Limb (tissue), 2 donors: ENCODE data around the gene ETNK1.
A peak's percentile ranks its signal among the peaks of the same experiment; 100 is the strongest.

ENCODE experiments used
- DNase-seq, 2 donors: peaks; one replicate each; pipeline ENCODE4 v3.0.0-alpha.2; 2016; ENCODE audit errors: extremely low spot score in 2 of 2

Gene ETNK1

DNA sequence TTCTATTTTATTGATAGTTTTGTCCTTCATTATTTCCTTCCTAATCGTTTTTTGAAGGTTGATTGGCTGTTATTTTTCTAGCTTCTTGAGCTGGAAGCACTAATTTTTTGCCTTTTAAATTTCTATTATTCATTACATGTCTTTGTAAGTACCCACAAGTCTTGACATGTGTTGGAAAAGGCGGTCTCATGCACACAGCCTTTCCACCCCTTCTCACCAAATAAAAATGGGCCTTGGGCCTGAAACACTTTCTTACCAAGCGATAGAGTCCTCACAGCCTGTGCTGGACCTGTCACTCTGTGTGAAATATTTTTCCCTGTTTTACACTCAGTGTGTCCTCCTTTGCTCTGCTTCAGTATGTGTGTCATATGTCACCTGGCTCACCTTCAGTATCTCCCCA, 9.9 kb downstream of the ETNK1 start:
- DNase-seq, result no peak

DNA sequence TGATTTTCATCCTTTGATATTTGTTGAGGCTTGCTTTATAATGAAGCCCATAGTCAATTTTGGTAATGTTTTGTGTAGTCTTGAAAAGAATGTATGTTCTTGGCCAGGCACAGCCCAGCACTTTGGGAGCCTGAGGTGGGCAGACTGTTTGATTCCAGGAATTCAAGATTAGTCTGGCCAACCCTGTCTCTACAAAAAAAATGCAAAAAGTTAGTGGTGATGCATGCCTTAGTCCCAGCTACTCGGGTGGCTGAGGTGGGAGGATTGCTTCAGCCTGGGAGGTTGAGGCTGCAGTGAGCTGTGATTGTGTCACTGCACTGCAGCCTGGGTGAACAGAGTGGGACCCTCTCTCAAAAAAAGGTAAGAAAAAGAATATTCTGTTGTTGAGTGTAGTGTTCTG, 10.8 kb downstream of the ETNK1 start:
- DNase-seq, result no peak

DNA sequence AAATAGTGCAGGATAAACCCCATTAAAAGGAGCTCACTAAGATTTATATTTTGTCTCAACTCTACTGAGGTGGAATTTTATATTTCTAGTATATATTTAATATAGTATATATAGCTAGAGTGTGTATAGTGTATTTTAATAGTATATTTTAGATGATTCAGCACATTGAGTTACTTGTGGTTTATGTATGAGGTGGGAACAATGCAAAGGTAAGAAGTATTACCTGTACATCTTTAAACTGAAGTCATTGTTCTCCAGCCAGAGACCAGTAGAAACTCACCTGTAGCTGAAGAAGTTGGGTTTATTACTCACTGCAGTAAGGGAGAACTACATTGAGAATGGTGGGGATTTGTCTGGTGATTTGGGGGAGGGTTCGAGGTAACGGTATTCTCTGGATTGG, 15.9 kb downstream of the ETNK1 start:
- no peak for DNase-seq

DNA sequence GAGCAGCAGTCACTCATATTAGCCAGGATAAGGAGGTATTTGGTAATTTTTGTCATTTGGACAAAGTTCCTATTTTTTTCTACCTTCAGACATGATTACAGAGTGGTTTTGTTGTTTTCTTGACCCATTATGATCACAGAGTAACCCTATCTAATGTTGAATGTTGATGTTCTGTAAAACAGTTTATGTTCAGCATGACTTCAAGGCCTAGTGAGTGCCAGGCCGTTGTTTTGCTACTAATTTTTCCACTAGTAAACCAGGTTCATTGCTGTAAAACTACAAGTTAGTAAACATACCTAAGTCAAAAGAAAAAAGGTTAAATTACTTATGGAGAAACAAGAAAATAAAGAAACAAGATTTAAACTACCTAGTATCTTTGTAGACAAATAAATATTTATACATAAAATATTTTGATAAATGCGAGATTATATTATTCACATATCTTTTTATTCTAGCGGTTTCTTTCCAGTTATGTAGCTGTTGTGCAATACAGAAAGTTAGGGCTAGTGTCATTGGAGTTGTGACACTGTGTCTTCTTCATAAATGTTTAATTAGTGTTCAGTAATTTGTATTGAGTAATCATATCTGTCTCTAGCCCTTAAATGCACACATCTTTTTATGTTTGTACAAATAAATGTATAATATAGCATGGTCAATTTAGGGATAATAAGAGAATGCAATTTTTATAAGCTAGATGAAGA, 16.5 kb downstream of the ETNK1 start:
- DNase-seq, result no peak

DNA sequence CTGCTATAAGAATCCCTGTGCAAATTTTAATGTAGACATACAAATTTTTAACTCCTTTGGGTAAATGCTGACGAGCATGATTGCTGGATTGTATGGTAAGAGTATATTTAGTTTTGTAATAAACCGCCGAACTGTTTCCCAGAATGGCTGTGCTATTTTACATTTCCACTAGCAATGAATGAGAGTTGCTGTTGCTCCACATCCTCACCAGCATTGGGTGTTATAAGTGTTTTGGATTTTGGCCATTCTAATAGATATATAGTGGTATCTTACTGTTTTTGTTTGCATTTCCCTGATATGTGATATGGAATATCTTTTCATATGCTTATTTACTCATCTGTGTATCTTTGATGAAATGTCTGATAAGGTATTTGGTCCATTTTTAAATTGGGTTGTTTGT, 23.7 kb downstream of the ETNK1 start:
- DNase-seq, result no peak

DNA sequence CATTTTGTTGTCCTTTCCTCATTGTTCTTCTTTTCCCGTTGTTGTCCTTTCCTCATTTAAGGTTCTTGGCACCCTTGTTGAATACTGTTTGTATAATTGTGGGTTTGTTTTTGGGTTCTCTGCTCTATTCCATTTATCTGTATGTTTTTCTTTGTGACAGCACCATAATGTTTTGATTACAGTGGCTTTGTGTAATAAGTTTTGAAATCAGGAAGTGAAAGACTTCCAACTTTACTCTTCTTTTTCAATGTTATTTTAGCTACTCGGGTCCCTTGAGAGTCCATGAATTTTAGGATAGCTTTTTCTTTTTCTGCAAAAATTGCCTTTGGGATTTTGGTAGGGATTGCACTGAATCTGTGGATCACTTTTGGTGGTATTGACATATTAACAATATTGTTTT, 28.1 kb downstream of the ETNK1 start:
- no peak for DNase-seq

DNA sequence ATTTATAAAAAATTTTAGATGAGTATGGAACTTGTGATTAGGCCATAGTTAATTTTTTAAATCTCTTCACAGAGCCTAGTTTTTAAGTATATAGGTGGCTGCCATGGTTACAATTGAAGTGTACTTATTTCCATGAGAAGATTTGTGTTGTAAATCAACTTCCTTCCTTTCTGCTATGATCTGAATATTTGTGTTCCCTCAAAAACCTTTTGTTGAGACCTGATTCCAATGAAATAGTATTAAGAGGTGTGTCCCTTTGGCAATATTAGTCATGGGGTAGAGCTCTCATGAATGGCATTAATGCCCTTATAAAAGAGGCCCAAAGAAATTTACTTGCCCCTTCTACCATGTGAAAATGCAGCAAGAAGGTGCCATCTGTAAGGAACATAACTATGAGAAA, 28.8 kb downstream of the ETNK1 start:
- no peak for DNase-seq

DNA sequence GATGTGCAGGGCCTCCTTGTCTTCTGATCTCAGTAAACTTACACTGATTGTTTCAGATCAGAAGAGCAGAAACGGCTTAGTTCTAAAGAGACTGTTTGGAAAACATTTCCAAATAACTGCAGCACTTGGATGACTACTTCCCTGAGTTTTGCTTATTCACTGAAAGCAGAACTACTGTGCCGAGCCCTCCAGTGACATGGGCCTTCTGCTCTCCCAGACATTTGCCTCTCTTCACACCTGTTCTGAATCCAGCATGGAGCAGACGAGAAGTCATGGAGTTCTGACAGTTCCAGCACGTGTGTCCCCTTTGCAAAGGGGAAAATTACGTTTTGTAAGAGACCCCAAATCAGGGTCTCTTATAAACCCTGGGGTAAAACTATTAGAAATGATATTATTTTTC, 31.4 kb downstream of the ETNK1 start:
- DNase-seq, result no peak

DNA sequence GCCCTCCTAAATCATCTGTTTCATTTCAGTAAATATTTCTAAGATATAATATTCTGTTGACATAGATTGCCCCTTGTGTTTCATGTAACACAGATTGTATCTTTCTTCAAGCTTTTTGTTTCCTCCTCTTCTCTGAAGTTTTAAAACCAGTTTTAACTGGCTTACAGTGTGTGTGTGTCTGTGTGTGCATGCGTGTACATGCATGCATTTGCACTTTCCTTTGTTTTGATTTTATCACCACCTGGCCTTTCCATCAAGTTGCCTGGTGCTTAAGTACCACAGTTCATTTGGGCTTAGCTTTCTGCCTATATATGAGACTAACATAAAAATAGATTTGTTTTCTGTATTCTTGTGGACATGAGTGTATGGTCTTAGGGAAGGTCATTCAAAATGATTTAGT, 31.9 kb downstream of the ETNK1 start:
- DNase-seq, result peak in 1 of 2 donors; percentile 24

DNA sequence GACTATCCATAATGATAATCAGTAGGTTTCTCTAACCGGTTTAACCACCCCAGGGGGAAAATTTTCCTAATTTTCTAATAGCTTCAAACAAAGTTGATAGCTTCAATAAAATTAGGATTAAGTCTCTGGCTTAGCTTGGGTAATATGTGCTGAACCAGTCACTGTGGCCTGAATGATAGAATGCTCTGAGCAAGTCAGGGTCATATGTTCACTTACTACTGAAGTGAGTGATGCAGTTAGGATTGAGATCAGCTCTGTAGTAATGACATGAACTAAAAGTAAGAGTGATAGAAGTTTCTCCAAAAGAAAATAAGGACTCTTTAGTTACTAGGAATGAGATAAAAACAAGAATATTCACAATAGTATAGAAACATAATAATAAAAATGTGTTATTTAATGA, 32.6 kb downstream of the ETNK1 start:
- DNase-seq, result no peak

DNA sequence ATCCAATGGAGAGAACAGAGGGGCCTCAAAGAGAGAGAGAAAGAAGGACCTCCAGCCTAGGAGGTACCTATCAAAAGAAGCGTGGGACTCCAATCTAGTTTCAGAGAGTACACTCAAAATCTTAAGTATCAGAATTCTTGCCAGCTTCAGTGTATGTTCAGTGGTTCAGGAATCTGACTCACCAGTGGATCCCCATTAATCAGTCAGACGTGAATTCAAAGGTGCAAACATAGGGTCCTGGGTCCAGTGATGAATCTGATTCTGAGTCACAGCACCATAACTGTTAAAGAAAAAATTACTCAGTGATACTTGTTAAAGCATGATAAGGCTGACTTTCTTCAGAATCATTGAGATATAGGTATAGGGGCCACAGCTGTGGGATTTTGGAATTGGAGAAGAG, 33.2 kb downstream of the ETNK1 start:
- DNase-seq, result no peak

DNA sequence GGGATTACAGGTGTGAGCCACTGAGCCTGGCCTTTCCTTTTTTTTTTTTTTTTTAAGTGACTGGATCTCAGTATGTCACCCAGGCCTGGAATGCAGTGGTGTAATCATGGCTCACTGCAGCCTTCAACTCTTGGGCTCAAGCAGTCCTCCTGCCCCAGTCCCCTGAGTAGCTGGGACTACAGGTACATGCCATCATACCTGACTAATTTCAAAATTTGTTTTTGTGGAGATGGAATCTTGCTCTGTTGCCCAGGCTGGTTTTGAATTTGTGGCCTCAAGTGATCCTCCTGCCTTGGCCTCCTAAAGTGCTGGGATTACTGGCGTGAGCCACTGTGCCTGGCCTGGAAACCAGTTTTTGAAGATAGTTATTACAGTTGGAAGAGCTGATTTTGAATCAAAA, 37.4 kb downstream of the ETNK1 start:
- DNase-seq, result no peak

DNA sequence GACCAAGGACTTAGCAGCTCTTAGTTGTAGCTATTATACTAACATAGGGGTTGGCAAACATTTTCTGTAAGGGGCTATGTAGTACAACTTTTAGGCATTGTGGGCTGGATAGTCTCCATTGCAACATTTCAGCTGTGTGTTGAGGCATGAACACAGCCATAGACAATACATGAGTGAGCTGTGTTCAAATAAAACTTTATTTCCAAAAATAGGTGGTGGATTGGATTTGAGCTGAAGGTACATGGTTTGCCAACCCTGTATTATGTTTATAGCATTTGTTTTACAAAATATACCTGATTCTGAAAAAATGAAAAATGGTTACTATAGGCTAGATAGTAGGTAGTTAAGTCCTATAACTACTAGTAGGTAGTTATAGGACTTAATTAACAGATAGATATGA, 40.5 kb downstream of the ETNK1 start:
- DNase-seq, result no peak

DNA sequence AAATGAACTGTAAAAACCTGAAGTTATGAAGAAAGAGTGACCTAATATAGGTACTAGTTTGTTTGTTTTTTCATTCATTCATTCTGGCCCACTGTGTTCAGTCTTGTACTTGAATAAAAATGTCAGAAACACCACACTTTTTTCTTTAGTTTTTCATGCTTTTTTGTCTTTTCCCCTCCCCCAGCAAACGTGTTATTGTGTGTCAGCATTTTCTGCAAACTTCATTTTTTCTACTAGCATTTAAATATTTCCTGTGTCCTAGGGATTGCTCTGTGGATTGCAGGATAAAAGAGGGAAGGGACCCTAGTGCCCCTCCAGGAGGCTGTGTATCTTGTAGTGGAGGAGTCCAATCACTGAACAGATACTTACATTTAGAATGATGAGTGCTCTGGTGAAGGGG, 42.2 kb downstream of the ETNK1 start:
- DNase-seq, result no peak

DNA sequence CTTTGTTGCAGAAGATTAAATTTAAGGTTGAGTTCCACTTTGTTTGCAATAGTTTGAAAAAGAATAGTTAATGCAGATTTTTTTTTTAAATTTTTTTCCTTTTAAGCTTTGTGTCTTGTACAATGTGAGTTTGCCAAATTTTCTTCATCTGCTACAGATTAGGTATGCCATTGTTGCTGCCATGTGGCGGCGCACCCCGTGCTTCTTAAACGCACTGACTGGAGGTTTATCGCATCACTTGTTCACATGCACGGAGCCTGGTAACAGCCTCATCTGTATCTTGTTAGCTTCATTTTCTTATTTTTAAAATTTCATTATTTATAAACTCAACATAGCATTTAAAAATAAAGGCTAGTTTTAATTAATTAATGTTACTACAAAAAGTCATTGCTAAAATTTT, 43.5 kb downstream of the ETNK1 start:
- DNase-seq, result no peak

DNA sequence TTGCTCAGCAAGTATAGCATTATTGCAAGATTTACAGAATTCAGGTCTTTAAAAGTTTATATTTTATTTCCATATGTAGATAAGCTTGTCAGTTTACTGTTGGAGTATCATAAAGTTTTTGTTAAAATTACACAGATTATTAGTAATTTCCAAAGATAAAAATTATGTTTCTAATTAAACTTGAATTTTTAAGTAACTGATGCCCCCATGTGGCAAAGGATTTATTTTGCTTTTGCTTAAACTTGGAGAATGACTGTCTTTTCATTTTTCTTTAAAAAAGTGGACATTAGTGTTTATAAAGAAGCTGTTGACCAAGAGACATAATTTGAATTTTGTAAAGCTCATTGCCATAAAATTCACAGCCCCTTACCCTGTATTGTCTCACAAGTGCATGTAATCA, 45.8 kb downstream of the ETNK1 start:
- no peak for DNase-seq

DNA sequence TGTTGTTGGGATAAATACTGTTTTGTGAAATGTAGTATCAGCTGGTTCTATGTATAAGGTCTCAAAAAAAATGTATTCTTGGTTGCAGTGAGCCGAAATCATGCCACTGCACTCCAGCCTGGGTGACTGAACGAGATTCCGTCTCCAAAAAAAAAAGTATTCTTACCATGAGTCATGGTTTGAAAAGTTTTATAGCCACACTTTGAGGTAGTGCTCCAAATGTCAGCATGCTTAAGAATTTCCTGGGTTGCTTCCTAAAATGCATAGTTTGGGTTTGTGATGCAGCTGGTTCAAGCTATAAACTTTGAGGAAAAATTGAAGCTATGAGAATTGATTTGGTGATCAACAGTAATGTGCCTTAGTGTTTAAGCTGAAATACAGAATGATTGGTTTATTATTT, 48.0 kb downstream of the ETNK1 start:
- DNase-seq, result no peak

DNA sequence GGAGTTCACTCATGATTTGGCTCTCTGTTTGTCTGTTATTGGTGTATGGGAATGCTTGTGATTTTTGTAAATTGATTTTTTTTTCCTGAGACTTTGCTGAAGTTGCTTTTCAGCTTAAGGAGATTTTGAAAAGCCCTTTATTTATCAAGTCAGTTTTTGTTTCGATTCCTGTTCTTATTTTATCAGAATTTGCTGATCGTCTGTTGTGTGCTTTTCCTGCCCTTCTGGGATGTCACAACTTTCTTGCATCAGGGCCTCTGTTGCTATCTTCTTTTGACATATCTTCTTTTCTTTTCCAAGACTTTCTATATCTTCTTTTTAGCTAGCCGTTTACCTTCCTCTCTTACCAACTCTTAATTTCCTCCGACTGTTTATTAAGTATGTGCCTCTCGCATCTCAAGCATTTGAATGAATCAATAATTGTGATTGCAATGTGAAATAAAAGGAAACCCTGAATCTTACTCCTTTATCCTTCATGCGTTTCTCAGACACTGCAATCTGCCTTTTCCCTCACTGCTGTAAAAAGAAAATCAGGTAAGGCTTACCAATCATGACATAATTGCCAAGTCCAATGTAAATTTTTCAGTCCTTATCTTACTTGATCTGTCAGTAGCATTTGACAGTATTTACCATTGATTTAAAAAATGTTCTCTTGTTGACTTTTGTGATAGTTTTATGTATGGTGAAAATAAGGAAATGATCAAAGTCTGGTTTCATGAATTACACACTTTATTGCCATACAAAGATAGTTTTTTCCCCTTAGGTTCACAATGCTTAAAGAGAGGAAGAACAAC, 53.0 kb downstream of the ETNK1 start:
- no peak for DNase-seq

DNA sequence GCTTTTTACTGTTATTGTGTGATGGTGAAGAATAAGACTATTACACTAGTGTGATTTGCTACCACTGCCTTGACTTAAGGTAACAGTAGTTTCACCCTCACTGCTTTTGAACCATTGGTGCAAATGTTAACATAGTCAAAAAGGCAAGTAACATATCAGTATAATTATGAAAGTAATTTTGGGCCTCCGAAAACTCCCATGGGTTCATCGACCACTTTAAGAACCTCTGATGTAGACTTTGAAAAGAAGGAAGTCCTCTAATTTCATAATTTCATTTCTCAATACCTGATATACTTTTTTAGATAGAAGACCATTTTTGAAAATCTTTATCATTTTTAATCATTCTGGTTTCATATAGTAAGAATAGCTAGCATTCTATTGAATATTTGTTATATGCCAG, 57.7 kb downstream of the ETNK1 start:
- DNase-seq, result no peak

DNA sequence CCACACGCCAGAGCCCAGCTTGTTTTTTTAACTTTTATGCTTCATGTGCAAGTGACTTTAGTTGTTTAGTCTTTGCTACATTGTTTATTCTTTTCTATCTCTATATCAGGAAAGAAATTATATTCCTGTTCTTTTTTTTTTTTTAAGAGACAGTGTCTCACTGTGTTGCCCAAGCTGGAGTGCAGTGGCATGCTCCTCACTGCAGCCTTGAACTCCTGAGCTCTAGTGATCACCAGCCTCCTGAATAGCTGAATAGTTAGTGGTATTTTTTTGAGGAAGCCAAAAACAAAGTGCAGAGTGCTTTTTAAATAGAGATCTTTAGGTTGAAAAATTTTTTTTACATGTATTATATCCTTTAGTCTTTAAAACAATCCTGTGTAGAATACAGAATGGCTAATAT, 58.2 kb downstream of the ETNK1 start:
- no peak for DNase-seq

DNA sequence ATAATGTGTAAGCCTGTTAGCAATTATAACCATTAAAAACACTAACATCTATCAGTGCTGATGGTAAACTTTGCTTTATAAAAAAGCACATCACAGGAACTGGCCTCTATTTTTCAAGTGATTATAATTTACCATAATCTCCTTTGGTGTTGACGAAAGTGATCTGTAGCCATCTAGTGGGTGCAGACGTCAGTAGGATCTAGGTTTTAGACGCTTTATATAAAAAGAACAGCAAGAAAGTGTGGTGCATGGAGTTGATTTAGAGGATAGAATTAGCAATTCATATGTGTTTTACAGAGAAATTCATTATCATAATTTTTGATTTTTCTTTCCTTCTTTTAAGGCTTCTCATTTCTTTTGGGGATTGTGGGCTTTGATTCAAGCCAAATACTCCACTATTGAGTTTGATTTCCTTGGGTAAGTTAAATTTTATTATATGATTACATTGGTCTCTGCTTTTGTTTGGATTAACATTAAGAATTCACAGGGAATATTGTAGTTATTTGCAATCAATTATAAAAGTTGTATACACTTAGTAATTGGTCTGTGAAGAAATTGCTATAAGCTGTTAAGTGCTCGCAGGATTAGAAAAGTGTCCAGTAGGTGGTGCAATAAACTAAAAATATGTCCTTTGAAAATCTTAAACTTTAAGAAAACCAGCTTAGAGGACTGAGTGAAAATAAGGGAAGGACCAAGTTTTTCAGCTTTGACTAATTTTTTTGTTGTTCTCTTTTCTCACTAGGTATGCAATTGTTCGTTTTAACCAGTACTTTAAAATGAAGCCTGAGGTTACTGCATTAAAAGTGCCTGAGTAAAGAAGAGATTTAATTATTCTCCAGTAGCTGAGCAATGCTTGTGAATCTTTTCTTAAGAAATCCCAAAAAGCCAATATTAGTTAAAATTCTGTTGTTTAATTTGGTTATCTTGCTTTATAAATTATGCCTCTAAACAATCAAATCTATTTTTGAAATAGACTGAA, 59.5 kb downstream of the ETNK1 start:
- peak in 1 of 2 donors; percentile 46 for DNase-seq

DNA sequence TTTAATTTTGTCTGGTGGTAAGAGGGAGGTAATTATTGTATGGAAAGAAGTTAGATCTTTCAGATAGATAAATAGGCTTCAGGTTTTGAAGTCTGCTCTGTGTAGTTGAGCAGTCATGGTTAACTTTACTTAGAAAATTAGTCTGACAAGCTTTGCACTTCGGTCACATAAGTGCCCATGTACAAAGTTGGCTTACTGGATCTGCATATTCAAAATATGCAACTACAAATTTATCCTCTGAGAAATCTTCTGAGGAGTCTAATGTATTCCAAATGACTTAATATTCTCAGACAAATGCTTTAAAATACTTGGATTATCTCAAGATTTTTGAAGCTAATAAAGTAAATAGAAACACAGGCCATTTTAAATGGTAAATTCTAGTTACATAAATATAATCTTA, 61.2 kb downstream of the ETNK1 start:
- DNase-seq, result no peak
